ENCODE measurements around the gene KRABD2.
"Not testable (repeated sequence)": the region's sequence is repeated elsewhere in the genome, so short reads cannot be mapped to it uniquely, and the experiment has no call there.

Gene KRABD2

GRCh38 chr17:8382880-8383142, 6.3 kb upstream of the KRABD2 start:
- H3K4me1 Mint-ChIP-seq: peaks cover 28% of the 10 kb centered on the region
- peak overlapping the region; percentile 100 for H3K27ac Mint-ChIP-seq
- peaks cover 56% of the 10 kb centered on the region for H3K36me3 Mint-ChIP-seq (ENCODE audit: low read depth)

DNA sequence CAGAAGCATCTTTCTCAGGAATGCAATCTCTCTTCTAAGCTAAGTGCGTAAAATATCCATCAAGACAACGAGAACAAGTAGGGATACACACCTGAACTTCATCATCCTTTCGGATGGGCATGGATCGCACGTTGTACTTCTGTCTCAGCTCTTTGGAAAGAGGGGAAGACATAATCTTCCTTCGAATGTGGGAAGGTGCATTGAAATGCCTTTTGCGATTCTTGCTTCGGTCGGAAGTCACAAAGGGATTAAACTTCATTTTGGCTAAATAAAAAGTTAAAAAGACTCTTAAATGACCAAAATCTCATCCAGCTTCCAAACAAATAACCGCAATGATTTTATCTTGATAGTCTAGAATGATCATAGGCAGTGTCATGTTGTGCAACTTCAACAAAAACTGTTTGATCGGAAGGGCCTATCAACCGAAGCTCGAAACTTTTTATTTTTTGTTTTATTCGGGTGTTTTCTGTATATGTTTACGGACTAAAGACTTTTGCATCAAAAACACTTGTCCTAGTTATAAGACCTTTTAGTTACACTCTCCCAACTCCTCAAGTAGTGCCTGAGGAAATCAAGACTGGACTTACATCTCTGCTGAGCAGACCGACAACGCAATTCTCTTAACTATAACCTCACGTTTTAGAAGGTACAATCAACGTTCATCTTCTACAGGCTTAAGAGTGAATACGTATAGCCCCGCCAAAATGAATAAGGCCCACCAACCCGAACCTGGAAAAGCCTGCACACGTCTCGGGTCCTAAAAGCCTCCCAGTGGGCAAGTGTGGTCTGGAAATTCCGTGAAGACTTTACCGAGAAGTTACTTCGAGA, 5.8 kb upstream of the KRABD2 start:
- Mint-ChIP-seq H3K4me1 (peaks cover 33% of the 10 kb centered on the region), H3K4me3 (peak overlapping the region; percentile 100), H3K27ac (peak overlapping the region; percentile 100), H3K9me3 (no peaks in the 10 kb centered on the region), H3K36me3 (ENCODE audit: low read depth) (peaks cover 61% of the 10 kb centered on the region), H3K27me3 (no peaks in the 10 kb centered on the region)
- ATAC-seq (replicated peaks): no peak

More at GRCh38 chr17:8382880-8383142, 6.3 kb upstream of the KRABD2 start:
- peak; percentile 1 for ATAC-seq (replicated peaks)
- H3K9me3 Mint-ChIP-seq: no peaks in the 10 kb centered on the region
- H3K27me3 Mint-ChIP-seq: no peaks in the 10 kb centered on the region
- peak overlapping the region; percentile 100 for H3K4me3 Mint-ChIP-seq

- Mint-ChIP-seq H3K9me3 (no peaks in the 10 kb centered on the region), H3K27me3 (no peaks in the 10 kb centered on the region), H3K4me3 (peak overlapping the region; percentile 100), H3K27ac (peak overlapping the region; percentile 50), H3K36me3 (ENCODE audit: low read depth) (peaks cover 83% of the 10 kb centered on the region), H3K4me1 (peaks cover 31% of the 10 kb centered on the region)
- no peak for ATAC-seq (replicated peaks)
These were observed 3.5 kb upstream of the KRABD2 start for GRCh38 chr17:8380049-8380448.

GRCh38 chr17:8378117-8378516, 1.6 kb upstream of the KRABD2 start:
- not testable (repeated sequence) for ATAC-seq (replicated peaks); H3K27me3 Mint-ChIP-seq; H3K9me3 Mint-ChIP-seq
- Mint-ChIP-seq H3K4me1 (peaks cover 27% of the 10 kb centered on the region), H3K4me3 (peak overlapping the region; percentile 100), H3K36me3 (ENCODE audit: low read depth) (peaks cover 85% of the 10 kb centered on the region), H3K27ac (peak overlapping the region; percentile 38)

DNA sequence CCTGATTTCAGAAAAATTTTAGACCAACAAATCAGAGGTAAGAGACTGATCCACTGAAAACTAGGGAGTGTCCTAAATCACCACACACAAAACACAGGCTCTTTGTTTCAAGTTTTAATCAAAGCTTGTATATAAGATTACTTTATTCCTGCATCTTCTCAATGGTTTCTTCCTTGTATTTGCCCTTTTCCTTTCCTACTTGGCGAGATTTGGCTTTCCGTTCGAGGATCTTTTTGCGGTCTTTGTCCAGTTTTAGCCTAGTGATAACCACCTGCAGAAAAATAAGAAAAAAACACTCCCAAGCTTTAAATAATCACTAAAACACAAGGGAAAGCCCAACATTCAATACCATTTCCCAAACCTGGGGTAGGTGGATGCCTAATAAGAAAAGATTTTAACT, 918 bp upstream of the KRABD2 start:
- Mint-ChIP-seq H3K4me3 (peak overlapping the region; percentile 100), H3K9me3 (no peaks in the 10 kb centered on the region), H3K4me1 (peaks cover 27% of the 10 kb centered on the region), H3K36me3 (ENCODE audit: low read depth) (peaks cover 78% of the 10 kb centered on the region), H3K27me3 (no peaks in the 10 kb centered on the region), H3K27ac (peak overlapping the region; percentile 38)
- no peak for ATAC-seq (replicated peaks)

- no peaks in the 10 kb centered on the region for H3K9me3 Mint-ChIP-seq
- H3K36me3 Mint-ChIP-seq (ENCODE audit: low read depth): peaks cover 62% of the 10 kb centered on the region
- H3K27ac Mint-ChIP-seq: peak overlapping the region; percentile 82
- no peaks in the 10 kb centered on the region for H3K27me3 Mint-ChIP-seq
- peaks cover 22% of the 10 kb centered on the region for H3K4me1 Mint-ChIP-seq
- no peak for ATAC-seq (replicated peaks)
- peak overlapping the region; percentile 100 for H3K4me3 Mint-ChIP-seq
These were observed 705 bp downstream of the KRABD2 start for GRCh38 chr17:8375738-8376259.

DNA sequence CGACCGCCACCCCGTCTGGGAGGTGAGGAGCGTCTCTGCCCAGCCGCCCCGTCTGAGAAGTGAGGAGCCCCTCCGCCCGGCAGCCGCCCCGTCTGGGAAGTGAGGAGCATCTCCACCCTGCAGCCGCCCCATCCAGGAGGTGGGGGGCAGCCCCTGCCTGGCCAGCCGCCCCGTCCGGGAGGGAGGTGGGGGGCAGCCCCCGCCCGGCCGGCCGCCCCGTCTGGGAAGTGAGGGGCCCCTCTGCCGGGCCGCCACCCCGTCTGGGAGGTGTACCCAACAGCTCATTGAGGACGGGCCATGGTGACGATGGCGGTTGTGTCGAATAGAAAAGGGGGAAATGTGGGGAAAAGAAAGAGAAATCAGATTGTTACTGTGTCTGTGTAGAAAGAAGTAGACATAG, 2.6 kb downstream of the KRABD2 start:
- Mint-ChIP-seq H3K4me1 (peaks cover 11% of the 10 kb centered on the region), H3K36me3 (ENCODE audit: low read depth) (peaks cover 59% of the 10 kb centered on the region)
- ATAC-seq (replicated peaks); H3K9me3 Mint-ChIP-seq; H3K27me3 Mint-ChIP-seq; H3K4me3 Mint-ChIP-seq; H3K27ac Mint-ChIP-seq: not testable (repeated sequence)

- peaks cover 52% of the 10 kb centered on the region for H3K36me3 Mint-ChIP-seq (ENCODE audit: low read depth)
These were observed 4.1 kb downstream of the KRABD2 start for GRCh38 chr17:8372422-8372821.

GRCh38 chr17:8371786-8372185, 4.7 kb downstream of the KRABD2 start:
- Mint-ChIP-seq H3K4me1 (no peaks in the 10 kb centered on the region), H3K36me3 (ENCODE audit: low read depth) (peaks cover 46% of the 10 kb centered on the region), H3K9me3 (no peaks in the 10 kb centered on the region), H3K4me3 (no peak overlapping the region), H3K27ac (no peak overlapping the region), H3K27me3 (no peaks in the 10 kb centered on the region)
- ATAC-seq (replicated peaks): no peak

More at GRCh38 chr17:8372422-8372821, 4.1 kb downstream of the KRABD2 start:
- Mint-ChIP-seq H3K9me3 (no peaks in the 10 kb centered on the region), H3K4me1 (peaks cover 4% of the 10 kb centered on the region), H3K27ac (peak overlapping the region; percentile 22), H3K4me3 (no peak overlapping the region), H3K27me3 (no peaks in the 10 kb centered on the region)
- ATAC-seq (replicated peaks): no peak

- ATAC-seq (replicated peaks): no peak
- Mint-ChIP-seq H3K27ac (peak overlapping the region; percentile 73), H3K27me3 (no peaks in the 10 kb centered on the region), H3K4me1 (no peaks in the 10 kb centered on the region), H3K9me3 (no peaks in the 10 kb centered on the region), H3K36me3 (ENCODE audit: low read depth) (peaks cover 30% of the 10 kb centered on the region), H3K4me3 (no peak overlapping the region)
These were observed 6.6 kb downstream of the KRABD2 start for GRCh38 chr17:8369944-8370343.

GRCh38 chr17:8368193-8368592, 8.3 kb downstream of the KRABD2 start:
- ATAC-seq (replicated peaks): no peak
- Mint-ChIP-seq H3K4me3 (no peak overlapping the region), H3K36me3 (ENCODE audit: low read depth) (peaks cover 25% of the 10 kb centered on the region), H3K4me1 (no peaks in the 10 kb centered on the region), H3K27ac (no peak overlapping the region), H3K27me3 (no peaks in the 10 kb centered on the region), H3K9me3 (no peaks in the 10 kb centered on the region)

GRCh38 chr17:8366231-8366630, 10.3 kb downstream of the KRABD2 start:
- H3K36me3 Mint-ChIP-seq (ENCODE audit: low read depth): peaks cover 25% of the 10 kb centered on the region
- H3K4me1 Mint-ChIP-seq: peaks cover under 1% of the 10 kb centered on the region
- no peaks in the 10 kb centered on the region for H3K27me3 Mint-ChIP-seq
- no peaks in the 10 kb centered on the region for H3K9me3 Mint-ChIP-seq
- no peak for ATAC-seq (replicated peaks)
- no peak overlapping the region for H3K4me3 Mint-ChIP-seq
- no peak overlapping the region for H3K27ac Mint-ChIP-seq

- Mint-ChIP-seq H3K27ac (no peak overlapping the region), H3K9me3 (no peaks in the 10 kb centered on the region)
These were observed 11.4 kb downstream of the KRABD2 start for GRCh38 chr17:8365143-8365542.

GRCh38 chr17:8362651-8363332, 13.7 kb downstream of the KRABD2 start:
- H3K27ac Mint-ChIP-seq: no peak overlapping the region
- H3K36me3 Mint-ChIP-seq (ENCODE audit: low read depth): peaks cover 4% of the 10 kb centered on the region
- ATAC-seq (replicated peaks): no peak
- no peaks in the 10 kb centered on the region for H3K27me3 Mint-ChIP-seq
- H3K4me3 Mint-ChIP-seq: no peak overlapping the region
- H3K4me1 Mint-ChIP-seq: peaks cover 12% of the 10 kb centered on the region
- H3K9me3 Mint-ChIP-seq: no peaks in the 10 kb centered on the region

More at GRCh38 chr17:8365143-8365542, 11.4 kb downstream of the KRABD2 start:
- H3K27me3 Mint-ChIP-seq: no peaks in the 10 kb centered on the region
- peaks cover 5% of the 10 kb centered on the region for H3K4me1 Mint-ChIP-seq
- no peak for ATAC-seq (replicated peaks)
- H3K36me3 Mint-ChIP-seq (ENCODE audit: low read depth): peaks cover 21% of the 10 kb centered on the region
- H3K4me3 Mint-ChIP-seq: no peak overlapping the region

GRCh38 chr17:8360751-8361150, 15.8 kb downstream of the KRABD2 start:
- Mint-ChIP-seq H3K9me3 (no peaks in the 10 kb centered on the region), H3K36me3 (ENCODE audit: low read depth) (no peaks in the 10 kb centered on the region), H3K4me3 (no peak overlapping the region), H3K27me3 (no peaks in the 10 kb centered on the region), H3K27ac (no peak overlapping the region), H3K4me1 (peaks cover 12% of the 10 kb centered on the region)
- ATAC-seq (replicated peaks): no peak
